ENCODE results near the gene CGAS. TPM values are rescaled to one million over a fixed set of nuclear protein-coding genes. Genes with fewer than 3 reads are reported as not detected.
"Not testable (repeated sequence)": the region's sequence is repeated elsewhere in the genome, so short reads cannot be mapped to it uniquely, and the experiment has no call there.

The CGAS gene
- total RNA-seq, 1 donor = 7.2 TPM

DNA sequence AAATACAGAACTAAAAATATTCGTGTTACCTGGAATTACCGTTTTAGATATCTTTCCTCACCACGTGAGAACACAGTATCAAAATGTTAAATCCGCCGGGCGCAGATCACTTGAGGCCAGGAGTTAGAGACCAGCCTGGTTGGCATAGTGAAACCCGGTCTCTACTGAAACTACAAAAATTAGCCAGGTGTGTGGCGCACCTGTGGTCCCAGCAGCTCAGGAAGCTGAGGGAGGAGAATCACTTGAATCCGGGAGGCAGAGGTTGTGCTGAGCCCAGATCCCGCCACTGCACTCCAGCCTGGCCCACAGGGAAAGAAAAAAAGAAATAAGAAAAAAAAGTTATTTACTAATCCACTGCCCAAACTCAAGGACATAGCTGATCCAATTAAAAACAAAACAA is 62.2 kb downstream of the CGAS start:
- TF ChIP-seq, protein P1, sequence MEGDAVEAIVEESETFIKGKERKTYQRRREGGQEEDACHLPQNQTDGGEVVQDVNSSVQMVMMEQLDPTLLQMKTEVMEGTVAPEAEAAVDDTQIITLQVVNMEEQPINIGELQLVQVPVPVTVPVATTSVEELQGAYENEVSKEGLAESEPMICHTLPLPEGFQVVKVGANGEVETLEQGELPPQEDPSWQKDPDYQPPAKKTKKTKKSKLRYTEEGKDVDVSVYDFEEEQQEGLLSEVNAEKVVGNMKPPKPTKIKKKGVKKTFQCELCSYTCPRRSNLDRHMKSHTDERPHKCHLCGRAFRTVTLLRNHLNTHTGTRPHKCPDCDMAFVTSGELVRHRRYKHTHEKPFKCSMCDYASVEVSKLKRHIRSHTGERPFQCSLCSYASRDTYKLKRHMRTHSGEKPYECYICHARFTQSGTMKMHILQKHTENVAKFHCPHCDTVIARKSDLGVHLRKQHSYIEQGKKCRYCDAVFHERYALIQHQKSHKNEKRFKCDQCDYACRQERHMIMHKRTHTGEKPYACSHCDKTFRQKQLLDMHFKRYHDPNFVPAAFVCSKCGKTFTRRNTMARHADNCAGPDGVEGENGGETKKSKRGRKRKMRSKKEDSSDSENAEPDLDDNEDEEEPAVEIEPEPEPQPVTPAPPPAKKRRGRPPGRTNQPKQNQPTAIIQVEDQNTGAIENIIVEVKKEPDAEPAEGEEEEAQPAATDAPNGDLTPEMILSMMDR (IDR thresholded peaks at IDR 0.05; ENCODE audit: insufficient read depth, low read length) = no peak
- DNase-seq (ENCODE audit: low read depth) = no peak

DNA sequence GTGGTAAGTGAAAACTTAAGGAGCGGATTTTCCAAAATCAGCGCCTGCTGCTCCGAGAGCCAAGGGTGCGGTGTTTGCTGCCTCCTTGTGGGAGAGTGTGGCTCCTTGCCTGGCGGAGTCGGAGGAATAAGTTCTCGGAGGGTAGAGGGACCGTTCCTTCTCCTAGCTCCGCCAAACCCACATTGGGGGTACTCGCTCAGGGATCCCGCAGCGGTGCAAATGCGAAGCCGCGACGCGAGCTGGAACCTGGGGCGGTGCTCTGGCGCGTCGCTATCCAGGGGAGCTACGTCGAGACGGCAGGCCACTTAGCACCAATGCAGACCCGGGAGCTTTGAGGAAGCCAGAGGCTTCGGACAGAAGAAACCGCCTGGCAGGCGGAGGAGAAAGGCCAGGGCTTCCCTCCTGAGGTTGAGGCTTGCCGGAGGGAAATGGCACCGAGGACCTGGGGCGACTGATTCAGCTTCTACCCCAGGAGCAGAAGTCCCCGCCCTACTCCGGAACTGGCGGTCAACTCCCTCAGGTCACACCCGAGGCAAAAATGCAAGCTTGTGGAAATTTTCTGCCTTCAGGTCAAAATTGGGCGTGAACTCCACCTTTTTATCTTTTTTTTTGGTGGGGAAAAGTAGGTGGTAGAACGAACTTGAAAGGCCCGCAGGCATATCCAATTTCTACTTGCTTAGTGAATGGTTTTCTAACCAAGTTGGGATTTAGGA is 63.1 kb downstream of the CGAS start:
- TF ChIP-seq, protein P1 (IDR thresholded peaks at IDR 0.05; ENCODE audit: insufficient read depth, low read length) = peak; percentile 84

More for the DNA sequence above, 62.2 kb downstream of the CGAS start:
- no peak overlapping the region for H3K4me3 ChIP-seq (ENCODE audit: low read depth, low read length)

DNA sequence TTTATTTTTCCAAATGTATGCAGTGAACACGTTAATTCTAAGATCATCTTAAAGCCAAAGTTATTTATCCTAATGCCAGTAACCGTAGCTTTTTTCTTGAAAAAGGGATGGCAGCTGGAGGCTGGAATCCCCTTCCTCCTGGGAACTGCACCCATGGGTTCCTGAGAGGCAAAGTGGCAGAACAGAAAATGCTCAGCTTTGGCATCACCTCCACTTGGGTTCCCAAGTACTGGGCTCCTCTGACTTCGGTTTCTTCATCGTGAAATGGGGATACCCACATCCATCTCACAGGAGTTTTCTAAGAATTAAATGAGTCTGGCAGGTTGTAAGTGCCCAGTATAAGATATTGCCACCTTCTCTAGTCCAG is 63.7 kb downstream of the CGAS start:
- no peak for DNase-seq (ENCODE audit: low read depth)
- peak overlapping the region; percentile 66 for H3K4me3 ChIP-seq (ENCODE audit: low read depth, low read length)
- TF ChIP-seq, protein P1 (IDR thresholded peaks at IDR 0.05; ENCODE audit: insufficient read depth, low read length) = no peak

More for the DNA sequence above, 63.1 kb downstream of the CGAS start:
- H3K4me3 ChIP-seq (ENCODE audit: low read depth, low read length) = peak overlapping the region; percentile 66
- peak; percentile 56 for DNase-seq (ENCODE audit: low read depth)

DNA sequence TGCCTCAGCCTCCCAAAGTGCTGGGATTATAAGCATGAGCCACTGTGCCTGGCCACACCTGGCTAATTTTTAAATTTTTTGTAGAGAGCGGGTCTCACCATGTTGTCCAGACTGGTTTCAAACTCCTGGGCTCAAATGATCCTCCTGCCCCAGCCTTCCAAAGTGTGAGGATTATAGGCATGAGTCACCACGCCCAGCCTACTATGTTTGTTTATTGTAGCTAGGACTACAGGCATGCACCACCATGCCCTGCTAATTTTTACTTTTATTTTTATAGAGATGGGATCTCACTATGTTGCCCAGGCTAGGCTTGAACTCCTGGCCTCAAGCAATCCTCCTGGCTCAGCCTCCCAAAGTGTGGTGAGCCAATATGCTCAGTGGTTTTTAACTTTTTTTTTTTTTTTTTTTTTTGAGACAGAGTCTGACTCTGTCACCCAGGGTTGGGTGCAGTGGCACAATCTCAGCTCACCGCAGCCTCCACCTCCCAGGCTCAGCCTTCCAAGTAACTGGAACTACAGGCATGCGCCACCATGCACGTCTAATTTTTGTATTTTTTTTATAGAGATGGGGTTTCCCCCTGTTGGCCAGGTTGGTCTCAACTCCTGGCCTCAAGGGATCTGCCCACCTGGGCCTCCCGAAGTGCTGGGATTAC is 69.5 kb downstream of the CGAS start:
- no peak overlapping the region for H3K4me3 ChIP-seq (ENCODE audit: low read depth, low read length)
- DNase-seq (ENCODE audit: low read depth) = no peak
- TF ChIP-seq, protein P1 (IDR thresholded peaks at IDR 0.05; ENCODE audit: insufficient read depth, low read length) = no peak

DNA sequence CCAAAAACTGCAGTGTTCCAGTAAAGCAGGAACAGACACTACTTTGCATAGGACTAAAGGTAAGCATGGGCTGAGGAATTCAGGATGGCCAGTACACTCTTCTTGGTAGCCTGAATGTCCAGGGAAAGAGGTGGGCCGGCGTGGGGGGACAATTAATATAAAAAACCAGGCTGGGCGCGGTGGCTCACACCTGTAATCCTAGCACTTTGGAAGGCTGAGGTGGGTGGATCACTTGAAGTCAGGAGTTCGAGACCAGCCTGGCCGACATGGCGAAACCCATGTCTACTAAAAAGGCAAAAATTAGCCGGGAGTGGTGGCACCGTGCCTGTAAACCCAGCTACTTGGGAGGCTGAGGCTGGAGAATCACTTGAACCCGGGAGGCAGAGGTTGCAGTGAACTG is 70.6 kb downstream of the CGAS start:
- not testable (repeated sequence) for H3K4me3 ChIP-seq (ENCODE audit: low read depth, low read length); DNase-seq (ENCODE audit: low read depth)

DNA sequence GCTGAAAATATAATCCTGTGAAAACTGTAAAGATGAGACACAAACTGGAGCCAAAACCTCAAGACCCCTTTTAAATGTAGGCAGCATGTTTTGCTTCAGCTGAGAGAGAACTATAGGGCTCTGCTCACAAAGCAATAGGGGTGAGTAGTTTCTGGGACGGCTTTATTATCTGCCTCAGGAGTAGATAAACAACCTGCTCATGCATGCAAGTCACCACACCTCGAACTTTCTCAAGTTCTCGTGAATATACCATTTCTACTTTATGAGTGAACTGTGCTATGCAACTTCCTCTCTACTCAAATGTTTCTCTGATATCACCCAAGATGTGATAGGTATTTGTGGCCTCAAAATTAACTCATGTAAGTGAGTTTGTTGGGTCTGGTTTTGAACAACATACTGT is 74.9 kb downstream of the CGAS start:
- TF ChIP-seq, protein P1 (IDR thresholded peaks at IDR 0.05; ENCODE audit: insufficient read depth, low read length) = no peak
- no peak for DNase-seq (ENCODE audit: low read depth)
- no peak overlapping the region for H3K4me3 ChIP-seq (ENCODE audit: low read depth, low read length)

DNA sequence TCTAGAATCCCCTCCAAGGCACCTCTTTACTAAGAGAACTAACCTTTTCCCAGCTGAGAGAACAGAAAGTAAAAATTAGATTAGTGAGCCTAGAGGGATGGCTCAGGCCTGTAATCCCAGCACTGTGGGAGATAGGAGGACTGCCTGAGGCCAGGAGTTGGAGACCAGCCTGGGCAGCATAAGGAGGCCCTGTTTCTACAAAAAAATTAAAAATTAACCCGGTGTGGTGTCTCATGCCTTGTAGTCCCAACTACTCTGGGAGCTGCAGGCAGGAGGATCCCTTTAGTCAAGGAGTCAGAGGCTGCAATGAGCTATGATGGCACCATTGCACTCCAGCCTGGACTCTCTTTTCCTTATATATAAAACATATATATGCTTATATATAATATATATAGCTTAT is 76.9 kb downstream of the CGAS start:
- DNase-seq (ENCODE audit: low read depth) = no peak
- H3K4me3 ChIP-seq (ENCODE audit: low read depth, low read length) = no peak overlapping the region
- TF ChIP-seq, protein P1 (IDR thresholded peaks at IDR 0.05; ENCODE audit: insufficient read depth, low read length) = no peak

Small RNA genes within 50 kb of the gene (small RNA-seq; reads per million reads assigned to genes)
- gene RN7SL827P = not detected
- gene RNU6-975P = not detected

Other genes starting within 250 kb of the CGAS start
- gene KHDC1L, start 226.8 kb downstream of the CGAS start, total RNA-seq (ENCODE audit: low replicate concordance) = not detected in 2 replicates
- gene KHDC1, start 189.1 kb downstream of the CGAS start, total RNA-seq (ENCODE audit: low replicate concordance) = 0.16 and 4.5 TPM in 2 replicates
- gene DPPA5, start 98.0 kb downstream of the CGAS start, total RNA-seq (ENCODE audit: low replicate concordance) = not detected in 2 replicates
- gene KHDC3L, start 89.6 kb downstream of the CGAS start, total RNA-seq (ENCODE audit: low replicate concordance) = not detected in 2 replicates
- gene OOEP, start 82.4 kb downstream of the CGAS start, total RNA-seq (ENCODE audit: low replicate concordance) = not detected in 2 replicates
- gene DDX43, start 57.5 kb downstream of the CGAS start, total RNA-seq (ENCODE audit: low replicate concordance) = 0.99 and 1.6 TPM in 2 replicates
- gene MTO1, start 9.4 kb upstream of the CGAS start, total RNA-seq (ENCODE audit: low replicate concordance) = 33.5 and 36.9 TPM in 2 replicates
- 16,505 and 21,603 TPM in 2 replicates for gene EEF1A1, start 68.7 kb upstream of the CGAS start, total RNA-seq (ENCODE audit: low replicate concordance)
- 13.8 and 38.2 TPM in 2 replicates for gene SLC17A5, start 201.7 kb upstream of the CGAS start, total RNA-seq (ENCODE audit: low replicate concordance)
- gene CD109, start 243.9 kb upstream of the CGAS start, total RNA-seq (ENCODE audit: low replicate concordance) = 39.2 and 170 TPM in 2 replicates

All from fibroblast of the aortic adventitia (primary cell).